PFSK-1 (cell line): ENCODE results near the gene BAMBI.
A peak's percentile ranks its signal among the peaks of the same experiment; 100 is the strongest.

Source experiments
- FOXP2 ChIP-seq: optimal IDR thresholded peaks from 2 replicates; pipeline ENCODE3; 2011; ENCODE audit warnings: borderline replicate concordance, control low read depth, inconsistent platforms; ENCODE audit not compliant: insufficient read depth; ENCODE audit errors: extremely low read length, extremely low read depth
- POLR2AphosphoS5 ChIP-seq: IDR thresholded peaks from 2 replicates; pipeline ENCODE4 v1.6.1; 2012; ENCODE audit warnings: low read depth, mild to moderate bottlenecking, control low read depth, low read length, moderate library complexity
- REST ChIP-seq, 2 experiments: IDR thresholded peaks; 2 replicates each; pipeline versions ENCODE4 v1.6.1 to v1.8.0; 2011 to 2012; ENCODE audit warnings: low read depth in 2 of 2, low read length in 2 of 2, control low read depth in 1 of 2, inconsistent platforms in 1 of 2, mild to moderate bottlenecking in 1 of 2, moderate library complexity in 1 of 2; ENCODE audit not compliant: insufficient read depth in 1 of 2
- SIN3A ChIP-seq: IDR thresholded peaks from 2 replicates; pipeline ENCODE4 v1.6.1; 2012; ENCODE audit warnings: mild to moderate bottlenecking, low read length, moderate library complexity, borderline replicate concordance; ENCODE audit not compliant: insufficient read depth
- TAF1 ChIP-seq: IDR thresholded peaks from 2 replicates; pipeline ENCODE4 v1.6.1; 2012; ENCODE audit warnings: low read length, control low read depth, borderline replicate concordance; ENCODE audit not compliant: insufficient read depth

Gene BAMBI

DNA sequence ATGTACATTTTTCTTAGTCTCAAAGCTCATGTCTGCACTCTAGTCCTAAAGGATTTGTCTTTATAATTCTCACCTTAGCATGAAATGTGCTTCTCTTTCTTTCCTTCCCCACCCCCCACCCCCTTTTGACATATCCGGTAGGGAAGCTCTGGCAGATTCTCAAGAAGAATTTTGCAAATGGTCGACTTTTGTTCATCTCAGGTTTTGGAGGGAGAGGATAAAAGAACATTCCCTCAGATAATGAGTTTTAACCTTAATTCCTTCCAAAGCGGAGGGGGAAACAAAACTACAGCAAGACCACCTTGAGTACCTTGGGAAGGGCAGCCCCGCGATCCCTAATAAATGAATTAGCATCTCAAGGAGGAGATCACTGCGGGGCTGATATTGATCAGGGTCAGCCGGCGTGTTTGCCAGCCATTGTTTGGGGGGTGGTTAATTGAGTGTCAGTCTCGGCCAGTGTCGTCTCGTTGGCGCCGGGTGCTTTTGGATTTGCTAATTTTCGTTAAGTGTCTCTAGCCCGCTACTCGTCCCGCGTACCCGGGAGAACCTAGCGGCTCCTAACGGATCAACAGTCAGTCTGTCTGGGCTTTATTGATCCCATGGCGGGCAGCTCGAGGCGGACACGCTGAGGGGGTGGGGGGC, 874 bp upstream of the BAMBI start:
- TF ChIP-seq SIN3A (no peak), TAF1 (no peak), POLR2AphosphoS5 (no peak), REST (IDR thresholded peaks at IDR 0.05; ENCODE audit: insufficient read depth in 1 of 2, low read depth in 2 of 2, low read length in 2 of 2) (no peak), FOXP2 (no peak)

DNA sequence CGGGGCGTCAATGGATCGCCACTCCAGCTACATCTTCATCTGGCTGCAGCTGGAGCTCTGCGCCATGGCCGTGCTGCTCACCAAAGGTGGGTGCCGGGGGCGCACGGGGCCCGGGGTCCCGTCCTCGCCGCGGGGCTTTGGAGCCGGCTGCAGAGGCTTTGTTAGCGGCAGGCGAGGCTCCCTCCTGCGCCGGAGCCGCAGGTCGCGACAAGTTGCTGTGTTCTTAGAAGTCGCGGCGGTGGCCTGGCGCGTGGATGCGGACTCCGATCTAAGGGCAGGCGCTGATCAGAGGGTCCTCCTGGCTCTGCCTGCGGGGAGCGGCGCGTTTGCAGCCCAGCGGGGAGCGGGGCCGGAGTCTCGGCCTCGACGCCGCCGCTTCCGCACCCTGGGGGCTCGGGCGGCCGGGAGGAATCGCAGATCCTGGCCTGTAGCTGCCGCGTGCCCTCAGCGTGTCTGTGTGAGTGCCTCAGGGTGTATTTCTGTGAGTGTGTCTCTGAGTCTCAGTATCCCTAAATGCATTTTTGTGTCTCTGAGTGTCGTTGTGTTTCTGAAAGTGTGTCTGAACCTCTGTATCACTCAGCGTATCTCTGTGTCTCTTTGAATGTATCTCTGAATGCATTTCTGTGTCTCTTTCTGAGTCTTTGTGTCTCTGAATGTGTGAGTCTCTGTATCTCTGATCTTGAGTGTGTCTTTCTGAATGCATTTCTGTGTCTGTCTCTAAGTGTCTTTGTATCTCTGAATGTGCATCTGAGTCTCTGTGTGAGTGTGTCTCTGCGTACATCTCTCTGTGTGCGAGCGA, 766 bp downstream of the BAMBI start:
- TF ChIP-seq REST (IDR thresholded peaks at IDR 0.05; ENCODE audit: insufficient read depth in 1 of 2, low read depth in 2 of 2, low read length in 2 of 2) (no peak), SIN3A (0 out of 2 replicates have a peak, but pooled peaks have one; percentile 11)

- no peak for TF ChIP-seq FOXP2
- no peak for TF ChIP-seq TAF1
- no peak for TF ChIP-seq POLR2AphosphoS5
- TF ChIP-seq REST (IDR thresholded peaks at IDR 0.05; ENCODE audit: insufficient read depth in 1 of 2, low read depth in 2 of 2, low read length in 2 of 2): no peak
- TF ChIP-seq SIN3A: no peak
Observed at GRCh38 chr10:28678687-28679457, 1.6 kb downstream of the BAMBI start.

GRCh38 chr10:28679581-28680357, 2.4 kb downstream of the BAMBI start:
- no peak for TF ChIP-seq REST (IDR thresholded peaks at IDR 0.05; ENCODE audit: insufficient read depth in 1 of 2, low read depth in 2 of 2, low read length in 2 of 2)
- no peak for TF ChIP-seq SIN3A
- TF ChIP-seq FOXP2: no peak
- TF ChIP-seq TAF1: no peak
- no peak for TF ChIP-seq POLR2AphosphoS5
